Iris pigment epithelial cell (primary cell): ENCODE measurements around the gene RBL2.
"Not testable (repeated sequence)": the region's sequence is repeated elsewhere in the genome, so short reads cannot be mapped to it uniquely, and the experiment has no call there.

ENCODE experiments used
- DNase-seq: peaks from one replicate; pipeline ENCODE4 v3.0.0-alpha.2; 2011; ENCODE audit warnings: low read depth

The RBL2 gene

GRCh38 chr16:53539346-53539745 lies 105.1 kb downstream of the RBL2 start:
- not testable (repeated sequence) for DNase-seq

- not testable (repeated sequence) for DNase-seq
Observed at GRCh38 chr16:53539759-53540718, 105.8 kb downstream of the RBL2 start.
